GM23338 (cell line): ENCODE measurements around the gene IL13. TPM values are rescaled to one million over a fixed set of nuclear protein-coding genes. Genes with fewer than 3 reads are reported as not detected.

Experiments
- ATAC-seq: fragments of 200-7000 bp; cut with Tn5 transposase; 3 replicates; pipeline ENCODE4 v1.9.1; 2020
- DNase-seq: peaks from one replicate; pipeline ENCODE4 v3.0.0-alpha.2; 2015; ENCODE audit warnings: low spot score
- H2AFZ ChIP-seq: fragments of 200-600 bp; sonication (generic); 2 replicates; pipeline ENCODE4 v1.8.0; 2016; ENCODE audit warnings: antibody characterized with exemption, mild to moderate bottlenecking, moderate library complexity
- H3F3A ChIP-seq: fragments of 200-600 bp; sonication (generic); replicated peaks from 2 replicates; pipeline ENCODE4 v1.8.0; 2017; ENCODE audit warnings: antibody characterized with exemption, mixed run types, low read depth
- H3K27ac ChIP-seq: fragments of 200-600 bp; sonication (generic); 2 replicates; pipeline ENCODE4 v1.6.1; 2016; ENCODE audit warnings: low read depth
- H3K27me3 ChIP-seq: fragments of 200-600 bp; sonication (generic); 2 replicates; pipeline ENCODE4 v1.8.0; 2016; ENCODE audit warnings: mild to moderate bottlenecking, mixed run types, moderate library complexity; ENCODE audit not compliant: insufficient read depth
- H3K36me3 ChIP-seq: fragments of 200-600 bp; sonication (generic); 2 replicates; pipeline ENCODE4 v1.8.0; 2016; ENCODE audit warnings: mild to moderate bottlenecking; ENCODE audit not compliant: insufficient read depth
- H3K4me1 ChIP-seq: fragments of 200-600 bp; sonication (generic); 2 replicates; pipeline ENCODE4 v1.8.0; 2016; ENCODE audit warnings: mild to moderate bottlenecking, moderate library complexity; ENCODE audit not compliant: insufficient read depth
- H3K4me2 ChIP-seq: fragments of 200-600 bp; sonication (generic); 2 replicates; pipeline ENCODE4 v1.7.1; 2017; ENCODE audit warnings: mixed run types
- H3K4me3 ChIP-seq: fragments of 200-600 bp; sonication (generic); 2 replicates; pipeline ENCODE4 v1.6.1; 2016; ENCODE audit warnings: mixed run types
- H3K79me2 ChIP-seq: fragments of 200-600 bp; sonication (generic); replicated peaks from 2 replicates; pipeline ENCODE4 v1.8.0; 2017; ENCODE audit warnings: mild to moderate bottlenecking; ENCODE audit not compliant: insufficient read depth
- H3K9me2 ChIP-seq: fragments of 200-600 bp; sonication (generic); 2 replicates; pipeline ENCODE4 v1.8.0; 2017; ENCODE audit not compliant: insufficient read depth
- H4K20me1 ChIP-seq: fragments of 200-600 bp; sonication (generic); replicated peaks from 2 replicates; pipeline ENCODE4 v1.8.0; 2017; ENCODE audit warnings: mild to moderate bottlenecking; ENCODE audit not compliant: insufficient read depth
- H3K27ac Mint-ChIP-seq: 2 replicates; pipeline ENCODE4 v1.8.0; 2020; ENCODE audit warnings: inconsistent platforms, mild to moderate bottlenecking, moderate library complexity, mixed read lengths
- H3K27me3 Mint-ChIP-seq: 3 replicates; pipeline ENCODE4 v1.8.0; 2022; ENCODE audit warnings: low read depth, mild to moderate bottlenecking, moderate library complexity, mixed read lengths, inconsistent platforms; ENCODE audit not compliant: insufficient read depth, poor library complexity
- H3K36me3 Mint-ChIP-seq: 3 replicates; pipeline ENCODE4 v1.8.0; 2021; ENCODE audit warnings: low read depth, mild to moderate bottlenecking, inconsistent platforms, moderate library complexity, mixed read lengths
- H3K4me1 Mint-ChIP-seq: 3 replicates; pipeline ENCODE4 v1.8.0; 2020; ENCODE audit warnings: mild to moderate bottlenecking, inconsistent platforms, mixed read lengths
- H3K4me3 Mint-ChIP-seq: 3 replicates; pipeline ENCODE4 v1.8.0; 2021; ENCODE audit warnings: moderate library complexity, mild to moderate bottlenecking, inconsistent platforms, mixed read lengths
- H3K9me3 Mint-ChIP-seq: 3 replicates; pipeline ENCODE4 v1.8.0; 2020; ENCODE audit warnings: moderate library complexity, mild to moderate bottlenecking, inconsistent platforms, mixed read lengths
- CREB1 ChIP-seq: fragments of 250-450 bp; sonication (Bioruptor Pico); IDR thresholded peaks from 2 replicates; pipeline ENCODE4 v1.5.0; 2020; ENCODE audit warnings: low read depth, mild to moderate bottlenecking, moderate library complexity
- EZH2 ChIP-seq: fragments of 200-600 bp; sonication (generic); IDR thresholded peaks from one replicate; pipeline ENCODE4 v1.8.0; 2017; ENCODE audit warnings: antibody characterized with exemption, mild to moderate bottlenecking, low read depth; ENCODE audit not compliant: unreplicated experiment
- EZH2phosphoT487 ChIP-seq: fragments of 200-600 bp; sonication (generic); IDR thresholded peaks from one replicate; pipeline ENCODE4 v1.8.1; 2018; ENCODE audit warnings: antibody characterized with exemption; ENCODE audit not compliant: unreplicated experiment
- JUNB ChIP-seq: IDR thresholded peaks from one replicate; pipeline ENCODE4 v1.6.1; 2016; ENCODE audit warnings: antibody characterized with exemption; ENCODE audit not compliant: unreplicated experiment
- NANOG ChIP-seq: IDR thresholded peaks from 2 replicates; pipeline ENCODE4 v1.6.1; 2016; ENCODE audit warnings: antibody characterized with exemption, borderline replicate concordance
- POLR2AphosphoS5 ChIP-seq: IDR thresholded peaks from 2 replicates; pipeline ENCODE4 v1.6.1; 2016; ENCODE audit warnings: antibody characterized with exemption, low read depth
- STAT1 ChIP-seq: IDR thresholded peaks from one replicate; pipeline ENCODE4 v1.6.1; 2016; ENCODE audit warnings: antibody characterized with exemption; ENCODE audit not compliant: unreplicated experiment
- ZNF114 ChIP-seq: fragments of 250-450 bp; sonication (Bioruptor Pico); IDR thresholded peaks from 2 replicates; pipeline ENCODE4 v1.5.0; 2020; ENCODE audit warnings: mild to moderate bottlenecking, moderate library complexity
- polyA plus RNA-seq: library from polyadenylated mRNA; unstranded; fragments of >200 nt; fragmentation: Nextera tagmentation; extraction: Ambion mirVana; gene quantifications from 2 replicates; pipeline ENCODE4 v1.2.1, GENCODE V29; 2016
- total RNA-seq: library from RNA; depleted of rRNA; stranded (reverse); fragments of >200 nt; shearing (Covaris generic); gene quantifications from 2 replicates; pipeline ENCODE4 v1.2.3, GENCODE V29; 2014
- TF ChIP-seq, protein P1 (sequence below): fragments of 250-450 bp; sonication (Bioruptor Pico); IDR thresholded peaks from 2 replicates; pipeline ENCODE4 v1.5.0; 2020; ENCODE audit warnings: mild to moderate bottlenecking, moderate library complexity
- TF ChIP-seq, protein P2 (sequence below): IDR thresholded peaks from 2 replicates; pipeline ENCODE4 v1.6.1; 2016; ENCODE audit warnings: antibody characterized with exemption
- TF ChIP-seq, protein P3 (sequence below), 2 experiments: fragments of 200-600 bp in 1 of 2; sonication (generic) in 1 of 2; conservative IDR thresholded peaks; 2 replicates each; pipeline versions ENCODE4 v1.5.1 to v1.6.1; 2016 to 2017; ENCODE audit warnings: antibody characterized with exemption in 2 of 2, low read depth in 2 of 2, mild to moderate bottlenecking in 2 of 2, moderate library complexity in 1 of 2

Gene IL13
- total and polyA plus RNA-seq, 2 experiments from 2014 or later, result not detected

DNA sequence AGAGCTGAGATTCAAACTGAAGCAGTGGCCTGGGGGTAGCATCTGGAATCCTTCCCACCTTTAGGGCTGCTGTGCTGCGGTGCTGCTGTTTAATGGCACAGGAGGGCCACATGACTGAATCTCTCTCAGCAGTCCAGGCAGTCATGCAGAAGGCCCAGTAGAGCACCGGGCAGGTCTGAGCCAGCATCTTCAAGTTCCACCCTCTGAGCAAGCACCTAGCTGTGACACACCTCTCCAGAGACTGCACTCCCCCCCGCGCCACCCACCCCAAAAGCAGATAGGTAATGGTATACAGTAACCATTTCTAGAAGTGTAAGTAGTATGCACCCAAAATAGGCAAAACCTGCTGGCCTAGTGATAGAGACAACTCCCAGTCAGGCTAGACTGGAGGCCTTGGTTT lies 24.0 kb downstream of the IL13 start (continued):
- TF ChIP-seq, protein P1, sequence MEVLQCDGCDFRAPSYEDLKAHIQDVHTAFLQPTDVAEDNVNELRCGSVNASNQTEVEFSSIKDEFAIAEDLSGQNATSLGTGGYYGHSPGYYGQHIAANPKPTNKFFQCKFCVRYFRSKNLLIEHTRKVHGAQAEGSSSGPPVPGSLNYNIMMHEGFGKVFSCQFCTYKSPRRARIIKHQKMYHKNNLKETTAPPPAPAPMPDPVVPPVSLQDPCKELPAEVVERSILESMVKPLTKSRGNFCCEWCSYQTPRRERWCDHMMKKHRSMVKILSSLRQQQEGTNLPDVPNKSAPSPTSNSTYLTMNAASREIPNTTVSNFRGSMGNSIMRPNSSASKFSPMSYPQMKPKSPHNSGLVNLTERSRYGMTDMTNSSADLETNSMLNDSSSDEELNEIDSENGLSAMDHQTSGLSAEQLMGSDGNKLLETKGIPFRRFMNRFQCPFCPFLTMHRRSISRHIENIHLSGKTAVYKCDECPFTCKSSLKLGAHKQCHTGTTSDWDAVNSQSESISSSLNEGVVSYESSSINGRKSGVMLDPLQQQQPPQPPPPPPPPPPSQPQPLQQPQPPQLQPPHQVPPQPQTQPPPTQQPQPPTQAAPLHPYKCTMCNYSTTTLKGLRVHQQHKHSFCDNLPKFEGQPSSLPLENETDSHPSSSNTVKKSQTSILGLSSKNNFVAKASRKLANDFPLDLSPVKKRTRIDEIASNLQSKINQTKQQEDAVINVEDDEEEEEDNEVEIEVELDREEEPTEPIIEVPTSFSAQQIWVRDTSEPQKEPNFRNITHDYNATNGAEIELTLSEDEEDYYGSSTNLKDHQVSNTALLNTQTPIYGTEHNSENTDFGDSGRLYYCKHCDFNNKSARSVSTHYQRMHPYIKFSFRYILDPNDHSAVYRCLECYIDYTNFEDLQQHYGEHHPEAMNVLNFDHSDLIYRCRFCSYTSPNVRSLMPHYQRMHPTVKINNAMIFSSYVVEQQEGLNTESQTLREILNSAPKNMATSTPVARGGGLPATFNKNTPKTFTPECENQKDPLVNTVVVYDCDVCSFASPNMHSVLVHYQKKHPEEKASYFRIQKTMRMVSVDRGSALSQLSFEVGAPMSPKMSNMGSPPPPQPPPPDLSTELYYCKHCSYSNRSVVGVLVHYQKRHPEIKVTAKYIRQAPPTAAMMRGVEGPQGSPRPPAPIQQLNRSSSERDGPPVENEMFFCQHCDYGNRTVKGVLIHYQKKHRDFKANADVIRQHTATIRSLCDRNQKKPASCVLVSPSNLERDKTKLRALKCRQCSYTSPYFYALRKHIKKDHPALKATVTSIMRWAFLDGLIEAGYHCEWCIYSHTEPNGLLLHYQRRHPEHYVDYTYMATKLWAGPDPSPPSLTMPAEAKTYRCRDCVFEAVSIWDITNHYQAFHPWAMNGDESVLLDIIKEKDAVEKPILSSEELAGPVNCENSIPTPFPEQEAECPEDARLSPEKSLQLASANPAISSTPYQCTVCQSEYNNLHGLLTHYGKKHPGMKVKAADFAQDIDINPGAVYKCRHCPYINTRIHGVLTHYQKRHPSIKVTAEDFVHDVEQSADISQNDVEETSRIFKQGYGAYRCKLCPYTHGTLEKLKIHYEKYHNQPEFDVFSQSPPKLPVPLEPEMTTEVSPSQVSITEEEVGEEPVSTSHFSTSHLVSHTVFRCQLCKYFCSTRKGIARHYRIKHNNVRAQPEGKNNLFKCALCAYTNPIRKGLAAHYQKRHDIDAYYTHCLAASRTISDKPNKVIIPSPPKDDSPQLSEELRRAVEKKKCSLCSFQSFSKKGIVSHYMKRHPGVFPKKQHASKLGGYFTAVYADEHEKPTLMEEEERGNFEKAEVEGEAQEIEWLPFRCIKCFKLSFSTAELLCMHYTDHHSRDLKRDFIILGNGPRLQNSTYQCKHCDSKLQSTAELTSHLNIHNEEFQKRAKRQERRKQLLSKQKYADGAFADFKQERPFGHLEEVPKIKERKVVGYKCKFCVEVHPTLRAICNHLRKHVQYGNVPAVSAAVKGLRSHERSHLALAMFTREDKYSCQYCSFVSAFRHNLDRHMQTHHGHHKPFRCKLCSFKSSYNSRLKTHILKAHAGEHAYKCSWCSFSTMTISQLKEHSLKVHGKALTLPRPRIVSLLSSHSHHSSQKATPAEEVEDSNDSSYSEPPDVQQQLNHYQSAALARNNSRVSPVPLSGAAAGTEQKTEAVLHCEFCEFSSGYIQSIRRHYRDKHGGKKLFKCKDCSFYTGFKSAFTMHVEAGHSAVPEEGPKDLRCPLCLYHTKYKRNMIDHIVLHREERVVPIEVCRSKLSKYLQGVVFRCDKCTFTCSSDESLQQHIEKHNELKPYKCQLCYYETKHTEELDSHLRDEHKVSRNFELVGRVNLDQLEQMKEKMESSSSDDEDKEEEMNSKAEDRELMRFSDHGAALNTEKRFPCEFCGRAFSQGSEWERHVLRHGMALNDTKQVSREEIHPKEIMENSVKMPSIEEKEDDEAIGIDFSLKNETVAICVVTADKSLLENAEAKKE (CRISPR knock-in tag), result no peak
- TF ChIP-seq, protein P2, sequence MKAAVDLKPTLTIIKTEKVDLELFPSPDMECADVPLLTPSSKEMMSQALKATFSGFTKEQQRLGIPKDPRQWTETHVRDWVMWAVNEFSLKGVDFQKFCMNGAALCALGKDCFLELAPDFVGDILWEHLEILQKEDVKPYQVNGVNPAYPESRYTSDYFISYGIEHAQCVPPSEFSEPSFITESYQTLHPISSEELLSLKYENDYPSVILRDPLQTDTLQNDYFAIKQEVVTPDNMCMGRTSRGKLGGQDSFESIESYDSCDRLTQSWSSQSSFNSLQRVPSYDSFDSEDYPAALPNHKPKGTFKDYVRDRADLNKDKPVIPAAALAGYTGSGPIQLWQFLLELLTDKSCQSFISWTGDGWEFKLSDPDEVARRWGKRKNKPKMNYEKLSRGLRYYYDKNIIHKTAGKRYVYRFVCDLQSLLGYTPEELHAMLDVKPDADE, result no peak
- no peak for TF ChIP-seq JUNB
- no peak for TF ChIP-seq CREB1 (CRISPR knock-in tag)
- no peak for TF ChIP-seq EZH2phosphoT487
- TF ChIP-seq EZH2, result no peak
- TF ChIP-seq POLR2AphosphoS5, result no peak
- TF ChIP-seq STAT1, result no peak
- no peak for TF ChIP-seq ZNF114 (CRISPR knock-in tag)
- TF ChIP-seq NANOG, result no peak

DNA sequence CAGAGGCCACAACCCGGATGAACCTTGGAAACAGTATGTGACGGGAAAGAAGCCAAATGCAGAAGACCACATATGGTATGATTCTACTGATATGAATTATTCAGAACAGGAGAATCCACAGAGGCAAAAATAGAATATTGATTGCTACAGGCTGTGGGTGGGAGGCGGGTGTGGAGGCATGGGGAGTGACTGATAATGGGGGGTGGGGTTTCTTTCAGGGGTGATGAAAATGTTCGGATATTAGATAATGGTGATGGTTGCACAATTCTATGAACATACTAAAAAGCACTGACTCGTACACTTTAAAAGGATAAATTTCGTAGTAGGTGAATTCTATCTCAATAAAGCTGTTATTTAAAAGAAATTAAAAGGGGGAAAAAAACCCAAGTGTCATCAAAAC lies 26.5 kb downstream of the IL13 start:
- H2AFZ ChIP-seq, result no peak overlapping the region
- no peaks in the 10 kb centered on the region for H3K79me2 ChIP-seq
- Mint-ChIP-seq H3K4me1 (peaks cover 6% of the 10 kb centered on the region), H3K36me3 (no peaks in the 10 kb centered on the region), H3K27me3 (no peaks in the 10 kb centered on the region), H3K4me3 (no peak overlapping the region), H3K9me3 (no peaks in the 10 kb centered on the region), H3K27ac (no peak overlapping the region)
- no peaks in the 10 kb centered on the region for H3K27me3 ChIP-seq
- H3K4me2 ChIP-seq, result no peak overlapping the region
- ATAC-seq, result no peak
- no peaks in the 10 kb centered on the region for H3K36me3 ChIP-seq
- no peaks in the 10 kb centered on the region for H4K20me1 ChIP-seq
- no peak overlapping the region for H3K4me3 ChIP-seq
- no peaks in the 10 kb centered on the region for H3K9me2 ChIP-seq
- DNase-seq, result no peak
- no peaks in the 10 kb centered on the region for H3K4me1 ChIP-seq
- H3F3A ChIP-seq, result no peaks in the 10 kb centered on the region
- no peak overlapping the region for H3K27ac ChIP-seq
- TF ChIP-seq POLR2AphosphoS5 (no peak), NANOG (no peak), EZH2phosphoT487 (no peak), ZNF114 (CRISPR knock-in tag) (no peak)
- TF ChIP-seq, protein P3, sequence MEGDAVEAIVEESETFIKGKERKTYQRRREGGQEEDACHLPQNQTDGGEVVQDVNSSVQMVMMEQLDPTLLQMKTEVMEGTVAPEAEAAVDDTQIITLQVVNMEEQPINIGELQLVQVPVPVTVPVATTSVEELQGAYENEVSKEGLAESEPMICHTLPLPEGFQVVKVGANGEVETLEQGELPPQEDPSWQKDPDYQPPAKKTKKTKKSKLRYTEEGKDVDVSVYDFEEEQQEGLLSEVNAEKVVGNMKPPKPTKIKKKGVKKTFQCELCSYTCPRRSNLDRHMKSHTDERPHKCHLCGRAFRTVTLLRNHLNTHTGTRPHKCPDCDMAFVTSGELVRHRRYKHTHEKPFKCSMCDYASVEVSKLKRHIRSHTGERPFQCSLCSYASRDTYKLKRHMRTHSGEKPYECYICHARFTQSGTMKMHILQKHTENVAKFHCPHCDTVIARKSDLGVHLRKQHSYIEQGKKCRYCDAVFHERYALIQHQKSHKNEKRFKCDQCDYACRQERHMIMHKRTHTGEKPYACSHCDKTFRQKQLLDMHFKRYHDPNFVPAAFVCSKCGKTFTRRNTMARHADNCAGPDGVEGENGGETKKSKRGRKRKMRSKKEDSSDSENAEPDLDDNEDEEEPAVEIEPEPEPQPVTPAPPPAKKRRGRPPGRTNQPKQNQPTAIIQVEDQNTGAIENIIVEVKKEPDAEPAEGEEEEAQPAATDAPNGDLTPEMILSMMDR (conservative IDR thresholded peaks at IDR 0.05; ENCODE audit: low read depth in 2 of 2), result no peak
- TF ChIP-seq, protein P2, result no peak
